NCI-H1436 (cell line): ENCODE results near the gene SP100.
"Not testable (repeated sequence)": the region's sequence is repeated elsewhere in the genome, so short reads cannot be mapped to it uniquely, and the experiment has no call there.

Experiments
- DNase-seq: peaks from one replicate; lab custom pipeline; 2025; lab: John Stamatoyannopoulos, UW

Gene SP100

DNA sequence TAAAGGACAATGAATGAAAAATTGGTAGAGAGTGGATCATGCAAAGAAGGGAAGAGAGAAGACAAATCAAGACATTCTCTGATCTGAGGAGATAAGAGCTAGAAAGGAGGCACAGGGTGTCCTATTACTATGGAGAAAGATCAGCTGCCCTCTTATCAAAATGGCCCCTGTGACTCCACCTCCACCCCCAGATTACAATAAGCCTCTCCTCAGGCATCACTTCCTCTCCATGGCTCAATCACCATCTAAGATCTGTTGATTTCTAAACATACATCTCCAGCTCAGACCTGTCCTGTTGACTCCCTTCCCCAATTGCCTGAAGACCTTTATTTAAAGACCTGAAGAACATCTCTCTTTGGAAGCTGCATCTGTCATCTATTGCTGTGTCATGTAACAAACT is 43.2 kb downstream of the SP100 start:
- DNase-seq = no peak

DNA sequence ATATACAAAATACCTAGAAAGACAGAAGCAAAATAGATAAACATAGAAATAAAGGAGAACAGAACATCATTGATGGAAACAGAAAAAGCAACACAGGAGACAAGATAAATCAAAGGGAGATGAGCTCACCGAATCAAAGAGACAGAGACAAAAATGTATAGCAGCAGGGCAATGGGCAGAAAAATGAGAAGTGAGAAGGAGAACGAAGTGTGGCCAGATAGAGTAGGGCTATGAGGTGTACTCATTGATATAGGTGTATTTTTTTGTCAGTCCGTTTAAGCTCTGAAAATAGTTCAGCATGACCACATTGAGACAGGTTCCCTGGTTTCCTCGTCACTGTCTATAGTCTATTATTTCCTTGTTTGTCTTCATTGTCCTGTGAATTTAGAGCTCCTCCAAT is 55.1 kb downstream of the SP100 start:
- DNase-seq = no peak

DNA sequence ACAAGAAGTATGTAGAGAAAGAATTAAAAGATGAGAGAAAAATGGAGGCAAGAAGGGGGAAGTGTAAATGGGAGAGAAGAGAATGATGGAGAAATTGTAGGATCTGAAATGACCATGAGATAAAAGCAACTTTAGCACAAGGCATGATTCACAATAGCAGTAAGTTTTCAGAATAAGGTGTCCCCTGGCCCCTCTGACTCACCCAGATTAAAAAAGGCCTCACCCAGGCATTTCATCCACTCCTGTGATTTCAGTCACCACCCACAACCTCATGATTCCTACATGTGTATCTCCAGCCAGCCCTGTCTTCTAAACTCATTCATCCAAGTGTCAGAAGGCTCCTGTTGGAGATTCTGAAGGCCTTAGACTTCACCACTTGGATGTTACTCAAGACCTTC is 56.6 kb downstream of the SP100 start:
- no peak for DNase-seq

DNA sequence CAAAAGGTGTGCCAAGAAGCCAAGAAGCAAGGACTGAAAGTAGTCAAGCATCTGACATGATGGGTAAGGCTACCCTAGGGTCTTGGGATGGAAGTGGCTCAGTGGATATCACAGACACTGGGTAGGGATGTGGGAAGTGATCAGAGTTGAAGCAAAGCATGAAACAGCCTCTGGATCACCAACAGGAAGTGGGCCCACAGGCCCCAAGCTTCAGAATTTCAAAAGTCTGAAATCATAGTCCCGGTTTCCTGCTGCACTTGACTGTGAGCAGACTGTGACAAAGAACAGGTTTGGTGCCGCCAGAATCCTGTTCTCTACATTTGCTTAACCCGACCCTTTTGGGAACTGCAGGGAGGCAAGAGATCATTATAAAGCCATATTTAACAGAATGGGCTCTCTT is 57.4 kb downstream of the SP100 start:
- no peak for DNase-seq

DNA sequence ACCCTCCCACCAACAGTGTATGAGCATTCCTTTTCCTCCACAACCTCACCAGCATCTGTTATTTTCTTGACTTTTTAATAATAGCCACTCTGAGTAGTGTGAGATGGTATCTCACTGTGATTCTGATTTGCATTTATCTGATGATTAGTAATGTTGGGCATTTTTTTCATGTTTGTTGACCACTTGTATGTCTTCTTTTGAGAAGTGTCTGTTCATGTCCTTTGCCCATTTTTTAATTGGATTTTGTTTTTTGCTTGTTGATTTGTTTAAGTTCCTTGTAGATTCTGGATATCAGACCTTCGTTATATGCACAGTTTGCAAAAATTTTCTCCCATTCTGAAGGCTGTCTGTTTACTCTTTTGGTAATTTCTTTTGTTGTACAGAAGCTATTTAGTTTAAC is 59.1 kb downstream of the SP100 start:
- no peak for DNase-seq

DNA sequence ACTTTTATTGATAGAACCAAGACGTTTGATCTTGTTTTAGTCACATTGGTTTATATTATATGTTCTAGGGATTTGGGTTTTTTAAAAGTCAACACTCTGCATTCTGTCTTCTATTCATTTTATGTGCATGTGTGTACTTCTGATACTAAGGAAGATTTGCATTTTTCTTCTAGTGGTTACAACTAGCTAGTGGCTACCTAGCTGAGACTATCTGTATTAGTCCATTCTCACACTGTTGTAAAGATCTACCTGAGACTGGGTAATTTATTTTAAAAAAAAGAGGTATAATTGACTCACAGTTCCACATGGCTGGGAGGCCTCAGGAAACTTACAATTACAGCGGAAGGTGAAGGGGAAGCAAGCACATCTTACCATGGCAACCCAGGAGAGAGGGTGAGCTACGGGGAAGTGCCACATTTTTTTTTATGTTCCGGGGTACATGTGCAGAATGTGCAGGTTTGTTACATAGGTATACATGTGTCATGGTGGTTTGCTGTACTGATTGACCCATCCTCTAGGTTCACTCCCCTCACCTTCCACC is 69.9 kb downstream of the SP100 start:
- DNase-seq = no peak

DNA sequence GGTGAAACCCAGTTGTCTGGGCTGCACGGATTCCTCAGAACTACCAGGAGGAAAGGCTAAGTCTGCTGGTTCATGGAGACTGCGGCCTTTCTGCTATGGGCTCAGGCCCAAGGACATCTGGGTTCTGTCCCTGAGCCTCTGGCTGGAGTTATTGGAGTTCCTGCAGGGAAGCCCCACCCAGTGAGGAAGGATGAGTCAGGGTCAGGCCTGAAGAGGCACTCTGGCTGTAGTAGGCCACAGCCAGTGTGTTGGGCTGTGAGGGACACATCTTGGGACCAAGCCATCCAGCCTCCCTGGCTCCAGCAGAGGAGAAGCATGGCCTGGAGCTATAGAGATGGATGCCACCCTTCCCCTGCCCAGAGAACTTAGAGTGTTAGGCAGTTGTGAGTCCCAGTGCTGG is 75.2 kb downstream of the SP100 start:
- not testable (repeated sequence) for DNase-seq

DNA sequence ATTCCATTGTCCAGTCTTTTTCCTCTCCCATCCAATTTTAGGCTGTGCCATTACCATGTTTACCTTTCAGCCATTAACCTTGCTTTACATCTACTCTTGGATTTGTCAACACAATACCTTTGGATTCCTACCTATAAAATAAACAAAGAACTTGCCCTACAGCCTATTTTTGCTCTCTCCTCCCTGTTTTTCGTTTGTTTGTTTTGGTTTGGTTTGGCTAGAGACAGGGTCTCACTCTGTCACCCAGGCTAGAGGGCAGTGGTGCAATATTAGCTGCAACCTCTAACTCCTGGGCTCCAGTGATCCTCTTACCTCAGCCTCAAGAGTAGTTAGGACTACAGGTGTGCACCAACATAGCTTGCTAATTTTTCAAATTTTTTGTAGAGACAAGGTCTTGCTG is 76.1 kb downstream of the SP100 start:
- DNase-seq = no peak

DNA sequence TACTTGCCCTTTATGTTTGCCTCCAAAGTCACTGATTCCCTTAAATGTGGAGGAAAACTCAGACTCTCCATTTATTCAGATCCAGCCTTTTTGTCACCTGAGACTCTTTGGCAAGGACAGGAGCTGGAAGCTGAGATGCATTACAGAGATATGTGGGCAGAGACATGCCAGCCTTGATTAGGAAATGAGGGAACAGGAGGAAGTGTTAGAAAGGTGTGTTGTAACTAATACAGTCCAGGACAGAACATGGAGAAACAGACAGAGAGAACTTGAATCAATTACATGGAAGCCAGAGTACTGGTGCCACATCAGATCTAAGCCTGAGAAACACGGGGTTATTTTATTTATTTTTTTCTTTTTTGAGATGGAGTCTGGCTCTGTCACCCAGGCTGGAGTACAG is 79.0 kb downstream of the SP100 start:
- DNase-seq = no peak

DNA sequence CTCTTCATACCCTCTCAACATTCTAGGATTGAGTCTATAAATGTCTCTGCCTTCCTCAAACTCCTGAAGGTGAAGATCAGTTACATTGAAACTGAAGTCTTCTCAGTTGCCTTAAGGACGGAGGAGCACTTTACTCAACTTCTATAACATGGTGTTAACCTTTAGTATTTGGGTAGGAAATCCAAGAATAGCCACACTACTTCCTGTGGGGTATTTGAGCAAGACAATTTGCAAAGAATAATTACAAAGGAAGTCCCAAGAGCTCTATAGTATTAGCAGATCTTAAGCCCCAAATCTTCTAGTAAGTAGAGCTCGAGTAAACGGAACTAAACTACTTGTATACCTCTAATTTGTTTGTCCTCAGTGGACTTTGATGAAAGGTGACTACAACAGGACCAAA is 80.9 kb downstream of the SP100 start:
- no peak for DNase-seq

DNA sequence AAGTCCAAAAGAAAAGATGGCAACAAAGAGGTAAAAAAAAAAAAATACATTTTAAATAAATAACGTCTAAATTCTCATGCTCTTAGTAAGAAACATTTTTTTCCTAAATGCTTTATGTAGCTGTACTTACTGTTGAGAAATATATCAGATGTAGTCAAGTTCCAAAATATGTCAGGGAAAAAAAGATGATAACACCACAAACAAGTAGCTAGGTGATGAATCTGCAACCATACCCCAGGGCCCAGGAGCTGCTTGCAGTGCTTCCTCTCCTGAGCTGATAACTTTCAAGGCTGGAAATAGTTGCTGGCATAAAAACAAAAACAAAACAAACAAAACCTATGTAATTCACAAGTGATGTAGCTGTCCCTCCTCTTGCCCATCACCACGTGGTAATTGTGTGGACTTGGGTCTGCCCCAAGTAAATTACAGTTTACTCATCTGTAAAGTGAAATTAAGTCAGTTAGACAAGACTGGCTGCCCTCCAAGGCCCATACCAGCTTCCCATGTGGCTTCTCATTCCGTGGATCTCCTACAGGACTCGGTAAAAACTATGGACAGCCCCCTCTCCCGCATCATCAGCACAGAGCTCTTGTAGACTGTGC is 82.6 kb downstream of the SP100 start:
- DNase-seq = no peak

DNA sequence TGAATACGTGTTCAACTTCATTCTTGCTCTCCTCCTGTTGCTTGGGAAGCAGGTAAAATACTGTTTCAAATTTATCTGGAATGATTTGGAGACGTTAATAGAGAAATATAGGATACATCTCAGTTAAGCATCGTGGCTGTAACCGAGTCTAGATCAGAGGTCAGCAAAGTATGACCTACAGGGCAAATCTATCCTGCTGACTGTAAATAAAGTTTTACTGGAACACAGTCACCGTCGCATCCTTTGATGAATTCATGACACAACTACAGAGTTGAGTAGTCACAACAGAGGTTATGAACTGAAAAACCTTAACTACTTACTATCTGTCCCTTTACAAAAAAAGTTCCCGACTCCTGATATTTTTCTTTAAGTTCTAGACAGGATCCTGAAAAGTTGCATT is 86.6 kb downstream of the SP100 start:
- no peak for DNase-seq

DNA sequence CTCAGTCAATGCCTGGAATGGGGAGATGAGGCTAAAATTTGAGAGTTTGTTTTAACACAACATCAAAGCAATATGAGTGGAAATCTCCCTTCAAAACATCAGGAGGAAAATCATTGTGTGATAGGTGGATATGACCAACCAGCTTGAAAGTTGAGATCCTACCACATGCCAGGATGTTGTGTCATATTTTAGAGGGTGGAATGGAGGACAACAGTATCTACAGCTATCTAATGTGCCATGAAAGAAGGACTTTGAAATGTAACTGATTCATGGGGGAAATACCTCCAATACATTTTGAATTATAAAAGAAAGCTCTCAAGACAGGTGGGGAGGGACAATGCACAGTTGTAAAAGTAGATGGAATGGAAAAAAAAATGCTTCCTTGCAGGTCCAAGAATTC is 87.8 kb downstream of the SP100 start:
- DNase-seq = no peak

DNA sequence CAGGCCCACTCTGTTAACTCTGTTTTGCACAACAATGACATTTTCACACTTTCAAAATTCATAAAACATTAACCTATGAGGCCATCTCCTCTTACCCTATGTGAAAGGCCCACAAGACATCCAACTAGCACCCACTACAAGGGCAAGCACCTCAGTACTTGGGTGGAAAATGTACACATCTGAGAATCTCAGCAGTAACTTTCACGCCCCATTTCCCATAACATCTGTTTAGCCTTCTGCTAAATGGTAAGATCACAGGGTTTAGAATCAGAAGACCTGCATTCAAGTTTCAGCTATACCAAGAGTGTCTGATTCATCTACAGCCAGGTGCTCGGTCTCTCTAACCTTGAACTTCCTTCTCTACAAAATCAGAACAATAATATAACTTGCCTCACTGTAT is 89.2 kb downstream of the SP100 start:
- no peak for DNase-seq

DNA sequence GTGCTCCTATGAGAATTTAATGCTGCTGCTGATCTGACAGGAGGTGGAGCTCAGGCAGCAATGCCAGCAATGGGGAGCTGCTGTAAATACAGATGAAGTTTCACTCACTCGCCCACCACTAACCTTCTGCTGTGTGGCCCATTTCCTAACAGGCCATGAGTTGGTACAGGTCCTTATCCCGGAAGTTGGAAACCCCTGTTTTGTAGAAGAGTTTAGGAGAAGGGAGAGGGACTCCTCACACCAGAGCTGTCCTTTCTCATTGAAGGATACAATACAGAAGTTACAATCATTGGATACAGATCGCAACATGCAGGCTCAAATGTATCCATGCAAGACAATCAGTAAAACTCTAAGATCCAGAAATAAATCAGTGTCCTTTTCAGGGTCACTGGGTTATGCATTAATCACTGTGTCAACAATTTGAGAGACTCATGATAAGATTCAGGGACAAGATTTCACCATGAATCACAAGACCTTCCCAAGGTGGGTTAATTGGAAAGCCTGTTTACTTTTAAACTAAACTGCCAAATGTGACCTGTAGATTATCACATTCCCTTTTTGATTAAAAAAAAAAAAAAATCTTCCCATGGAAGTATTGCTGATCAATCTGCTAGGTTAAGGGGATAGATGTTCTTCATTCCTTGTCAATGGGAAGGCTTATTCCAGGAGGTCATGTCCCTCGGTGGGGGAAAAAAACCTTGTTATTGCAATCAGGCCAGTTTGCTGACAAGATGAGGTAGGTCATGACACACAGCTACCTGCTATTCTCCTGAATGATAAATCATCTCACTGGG is 97.2 kb downstream of the SP100 start:
- no peak for DNase-seq

DNA sequence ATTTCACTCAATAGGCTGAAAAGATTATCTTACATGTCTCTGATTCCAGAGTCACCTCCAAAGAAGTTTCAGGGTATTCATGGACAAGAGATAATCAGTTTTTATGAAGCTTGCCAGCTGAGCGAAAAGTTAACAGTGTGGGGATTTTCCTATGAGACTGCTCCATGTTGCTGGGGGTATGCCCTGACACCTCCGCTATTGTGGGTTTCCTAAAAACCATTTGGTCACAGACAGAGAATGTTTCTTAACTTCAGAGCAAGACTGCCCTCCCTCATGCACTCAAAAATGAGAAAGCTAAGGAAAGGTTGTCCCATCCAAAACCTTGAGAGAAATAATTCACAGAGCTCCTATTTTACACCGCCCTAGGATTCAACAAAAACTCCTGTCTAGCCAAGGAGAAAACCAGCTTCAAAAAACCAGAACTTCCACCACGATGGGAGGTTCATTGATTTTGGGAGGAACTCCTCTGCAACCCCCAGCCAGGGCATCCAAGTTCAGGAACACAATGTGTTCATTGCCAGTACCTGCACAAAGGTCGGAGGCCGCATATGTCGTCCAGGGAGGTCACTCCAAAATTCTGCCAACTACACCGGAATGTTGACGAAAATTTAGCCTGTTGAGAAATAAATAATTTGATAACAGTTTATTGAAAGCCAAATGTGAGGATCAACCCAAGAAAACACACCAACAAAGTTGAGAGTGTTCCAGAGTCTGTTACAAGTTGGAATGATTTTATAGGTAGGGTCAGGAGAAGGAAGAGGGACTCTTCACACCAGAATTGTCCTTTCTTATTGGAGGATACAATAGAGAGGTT is 104.3 kb downstream of the SP100 start:
- no peak for DNase-seq

DNA sequence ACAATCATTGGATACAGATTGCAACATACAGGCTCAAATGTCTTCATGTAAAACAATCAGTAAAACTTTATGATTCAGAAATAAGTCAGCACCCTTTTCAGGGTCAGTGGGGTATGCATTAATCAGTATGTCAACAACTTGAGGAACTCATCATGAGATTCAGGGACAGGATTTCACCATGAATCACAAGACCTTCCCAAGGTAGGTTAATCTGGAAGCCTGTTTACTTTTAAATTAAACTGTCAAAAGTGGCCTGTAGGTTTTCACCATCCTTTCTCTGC is 104.8 kb downstream of the SP100 start:
- no peak for DNase-seq

DNA sequence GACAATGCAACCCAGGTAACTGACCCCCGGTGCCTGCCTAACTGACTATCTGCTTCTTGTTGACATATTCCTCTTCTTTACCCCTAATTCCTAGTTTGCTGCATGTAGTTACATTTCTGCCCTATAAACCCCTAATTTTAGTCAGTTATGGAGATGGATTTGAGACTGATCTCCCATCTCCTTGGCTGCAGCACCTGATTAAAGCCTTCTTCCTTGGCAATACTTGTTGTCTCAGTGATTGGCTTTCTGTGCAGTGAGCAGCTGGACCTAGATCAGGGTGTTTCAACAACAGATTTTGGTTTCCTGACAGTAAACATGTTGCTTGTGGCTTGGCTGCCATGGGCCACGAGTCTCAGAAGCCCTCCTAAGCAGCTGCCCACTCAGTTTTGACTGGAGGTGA is 105.4 kb downstream of the SP100 start:
- no peak for DNase-seq

DNA sequence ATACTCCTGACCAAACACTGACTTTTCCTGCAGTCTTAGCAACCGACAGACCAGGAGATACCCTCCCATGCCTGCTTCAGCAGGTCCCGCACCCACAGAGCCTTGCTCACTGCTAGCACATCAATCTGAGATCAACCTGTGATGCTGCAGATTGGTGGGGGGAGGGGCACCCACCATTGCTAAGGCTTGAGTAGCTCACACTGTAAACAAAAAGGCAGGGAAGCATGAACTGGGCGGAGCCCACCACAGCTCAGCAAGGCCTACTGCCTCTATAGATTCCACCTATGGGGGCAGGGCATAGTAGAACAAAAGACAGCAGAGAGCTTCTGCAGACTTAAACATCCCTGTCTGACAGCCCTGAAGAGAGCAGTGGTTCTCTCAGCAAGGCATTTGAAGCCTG is 109.7 kb downstream of the SP100 start:
- DNase-seq = no peak

DNA sequence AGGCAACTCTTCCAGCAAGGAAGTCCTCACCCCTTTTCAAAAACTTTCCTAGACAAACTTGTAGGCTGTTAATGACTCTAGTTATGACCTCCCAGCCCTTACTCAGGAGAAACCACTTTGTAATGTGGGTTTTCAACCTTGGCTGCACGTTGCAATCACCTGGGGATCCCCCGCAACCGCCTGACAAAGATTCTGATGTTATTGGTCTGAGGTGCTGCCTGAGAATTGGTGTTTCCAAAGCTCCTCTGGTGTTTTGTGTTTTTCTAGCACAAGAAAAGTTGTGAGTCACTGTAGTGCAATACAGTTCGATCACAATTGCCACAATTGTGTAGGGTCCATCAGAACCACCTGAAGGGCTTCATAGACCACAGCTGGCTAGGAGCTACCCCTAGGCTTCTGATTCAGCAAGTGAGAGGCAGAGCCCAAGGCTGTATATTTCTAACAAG is 121.6 kb downstream of the SP100 start:
- DNase-seq = no peak

DNA sequence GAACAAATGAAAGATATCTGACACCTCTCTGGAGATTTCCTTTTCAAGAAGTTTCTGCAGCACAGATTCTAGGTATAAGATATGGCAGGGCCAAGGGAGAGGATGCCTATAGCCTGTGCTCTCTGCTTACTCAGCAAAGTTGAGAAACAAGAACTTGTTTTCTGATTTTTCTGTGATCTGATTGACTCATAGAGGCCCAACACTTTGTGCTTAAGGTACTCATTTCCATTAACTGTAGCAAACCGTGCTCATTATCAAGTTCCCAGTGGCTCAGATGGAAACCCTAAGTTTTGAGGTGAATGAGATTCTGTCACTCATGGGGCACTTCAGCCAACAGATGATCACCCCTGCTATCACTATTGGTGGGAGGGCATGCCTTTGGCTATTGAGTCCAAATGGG is 124.3 kb downstream of the SP100 start:
- DNase-seq = no peak

DNA sequence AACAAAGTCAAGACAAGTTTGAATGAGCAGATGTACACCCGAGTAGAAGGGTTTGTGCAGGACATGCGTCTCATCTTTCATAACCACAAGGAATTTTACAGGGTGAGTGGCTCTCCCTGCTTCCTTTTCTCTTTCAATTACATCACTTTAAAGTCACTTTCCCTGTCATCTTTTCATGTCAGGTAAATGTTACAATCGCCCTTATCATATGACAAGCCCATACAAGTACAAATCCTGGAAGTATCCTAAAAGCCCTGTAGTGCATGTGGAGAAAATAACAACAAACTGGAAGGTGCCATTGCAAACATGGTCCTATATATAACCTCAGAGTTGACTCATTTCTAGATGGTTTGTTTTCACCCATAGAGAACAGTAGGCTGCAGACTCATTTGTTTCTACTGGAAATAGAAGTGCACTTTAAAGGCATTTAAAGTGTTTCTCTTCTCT is 126.0 kb downstream of the SP100 start:
- DNase-seq = no peak

DNA sequence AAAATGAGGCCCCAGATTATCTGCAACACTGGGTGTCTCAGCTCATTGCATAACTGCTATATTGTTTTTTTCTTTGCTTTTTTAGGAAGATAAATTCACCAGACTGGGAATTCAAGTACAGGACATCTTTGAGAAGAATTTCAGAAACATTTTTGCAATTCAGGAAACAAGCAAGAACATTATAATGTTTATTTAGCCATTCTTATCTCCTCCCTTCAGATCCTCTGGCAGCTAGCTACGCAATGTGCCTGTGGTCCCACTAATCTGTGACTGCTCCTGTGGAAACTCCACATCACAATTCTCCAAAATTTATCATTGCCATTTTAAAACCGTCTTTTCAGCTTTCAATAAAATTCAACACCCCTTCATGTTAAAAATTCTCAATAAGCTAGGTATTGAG is 126.8 kb downstream of the SP100 start:
- no peak for DNase-seq
